ENCODE results near the gene GAPVD1. TPM values are rescaled to one million over a fixed set of nuclear protein-coding genes. Genes with fewer than 3 reads are reported as not detected.

Gene GAPVD1
- total and polyA plus RNA-seq, 2 of the 8 experiments (the other 6 are each of a cell fraction or from before 2014, with no cell fraction given): 5.5 to 40.5 TPM

GRCh38 chr9:125360601-125361000, 99.0 kb downstream of the GAPVD1 start:
- H4K91ac ChIP-seq (replicated peaks; ENCODE audit: insufficient read length, low read length): no peak overlapping the region
- no peak overlapping the region for H3K4ac ChIP-seq (replicated peaks; ENCODE audit: insufficient read length, low read depth, low read length)
- H2BK120ac ChIP-seq (replicated peaks; ENCODE audit: low read depth, low read length): no peak overlapping the region
- H4K20me1 ChIP-seq (replicated peaks in 1 of 2; ENCODE audit: control insufficient read depth in 1 of 2, insufficient read depth in 2 of 2, low read length in 2 of 2): no peaks in the 10 kb centered on the region
- H3K9ac ChIP-seq (replicated peaks in 1 of 4; ENCODE audit: extremely low read depth in 1 of 4, low read depth in 3 of 4, low read length in 3 of 4): no peak overlapping the region
- no peak overlapping the region for H2BK5ac ChIP-seq (ENCODE audit: low read depth, low read length)
- H3K36me3 ChIP-seq (ENCODE audit: control insufficient read depth in 2 of 4, insufficient read depth in 4 of 4, low read length in 3 of 4): peaks cover 2 to 29% (median 19%) of the 10 kb centered on the region in 4 experiments; a peak in 7 of 8 replicates
- CTCF ChIA-PET (ENCODE audit: partially characterized antibody): interaction anchor here (1.0 to 4.8 kb wide), 10 partner anchors 8 to 159 kb away, joined by 3 to 24 read pairs (median 6); no protein-coding TSS in a partner anchor
- no peak overlapping the region for H2AK5ac ChIP-seq (ENCODE audit: low read depth, low read length)
- no peak overlapping the region for H2AFZ ChIP-seq (ENCODE audit: low read length)
- H3K4me1 ChIP-seq (replicated peaks in 1 of 4; ENCODE audit: control insufficient read depth in 3 of 4, insufficient read depth in 4 of 4, low read length in 3 of 4): no peaks in the 10 kb centered on the region
- POLR2A ChIA-PET (ENCODE audit: partially characterized antibody): no interaction called here
- no peak overlapping the region for H2BK20ac ChIP-seq (ENCODE audit: low read length)
- no peak overlapping the region for H4K8ac ChIP-seq (ENCODE audit: extremely low read depth, insufficient read depth, low read length)
- no peak overlapping the region for H2BK15ac ChIP-seq (ENCODE audit: low read length)
- no peak overlapping the region for H3K18ac ChIP-seq (ENCODE audit: extremely low read depth, low read length)
- H3K23me2 ChIP-seq (ENCODE audit: low read depth, low read length): no peaks in the 10 kb centered on the region
- H4K5ac ChIP-seq (ENCODE audit: insufficient read length, low read depth, low read length): no peak overlapping the region
- H3K4me3 ChIP-seq (ENCODE audit: extremely low read depth in 1 of 4, insufficient read depth in 2 of 4, low read depth in 3 of 4, low read length in 4 of 4): no peak overlapping the region
- no peak overlapping the region for H3K14ac ChIP-seq (ENCODE audit: insufficient read length)
- H3K27me3 ChIP-seq (replicated peaks in 1 of 4; ENCODE audit: control insufficient read depth in 3 of 4, extremely low read depth in 1 of 4, insufficient read depth in 3 of 4, low read length in 3 of 4): no peaks in the 10 kb centered on the region
- TF ChIP-seq NANOG (IDR thresholded peaks at IDR 0.05; ENCODE audit: insufficient read depth, low read depth, low read length, poor library complexity, severe bottlenecking) (no peak), POLR2AphosphoS5 (IDR thresholded peaks at IDR 0.05; ENCODE audit: low read depth, low read length) (no peak), TCF12 (IDR thresholded peaks at IDR 0.05; ENCODE audit: low read depth, low read length) (no peak), EGR1 (IDR thresholded peaks at IDR 0.05; ENCODE audit: borderline replicate concordance, low read depth, low read length) (no peak), CTBP2 (IDR thresholded peaks at IDR 0.05; ENCODE audit: borderline replicate concordance, insufficient read depth, insufficient read length, low read length) (no peak), JUND (IDR thresholded peaks at IDR 0.05; ENCODE audit: low read length) (no peak), CHD2 (IDR thresholded peaks at IDR 0.05; ENCODE audit: low read length) (no peak)
- H3K79me2 ChIP-seq (ENCODE audit: control insufficient read depth in 1 of 2, insufficient read depth in 2 of 2, low read length in 2 of 2): no peaks in the 10 kb centered on the region
- no peak overlapping the region for H2BK12ac ChIP-seq (ENCODE audit: low read depth, low read length)
- H3K79me1 ChIP-seq (ENCODE audit: low read depth, low read length): no peaks in the 10 kb centered on the region
- FAIRE-seq (no peak), DNase-seq (ENCODE audit: low read depth in 1 of 2, low spot score in 2 of 2) (no peak)
- no peak overlapping the region for H3K56ac ChIP-seq (replicated peaks; ENCODE audit: insufficient read length, low read depth, low read length)
- H3K27ac ChIP-seq (ENCODE audit: low read depth, low read length): no peak overlapping the region
- H3K23ac ChIP-seq (ENCODE audit: insufficient read length): no peak overlapping the region
- H3K4me2 ChIP-seq (ENCODE audit: insufficient read depth in 1 of 2, low read depth in 2 of 2, low read length in 2 of 2): no peak overlapping the region
- WGBS, 2 experiments (ENCODE audit: extremely low coverage in 1 of 2, insufficient coverage in 1 of 2, insufficient read length in 1 of 2, insufficient replicate concordance in 2 of 2, low coverage in 1 of 2, low lambda C conversion rate in 2 of 2, missing lambda C conversion rate in 1 of 2): 91% methylated on average over 2 of the region's 2 CpGs; no CpG with 5 or more reads in 1 of the 2 experiments
- no peaks in the 10 kb centered on the region for H3K9me3 ChIP-seq (ENCODE audit: insufficient read depth in 2 of 2, low read depth in 1 of 2, low read length in 1 of 2)
